GM18873 (cell line): ENCODE results near the gene IWS1.

Experiments
- ATAC-seq: cut with Tn5 transposase; IDR thresholded peaks from one replicate; pipeline ENCODE4 v1.9.1; 2021; ENCODE audit warnings: mild to moderate bottlenecking, moderate library complexity, moderate number of reproducible peaks; ENCODE audit not compliant: unreplicated experiment, low FRiP score

Gene IWS1

DNA sequence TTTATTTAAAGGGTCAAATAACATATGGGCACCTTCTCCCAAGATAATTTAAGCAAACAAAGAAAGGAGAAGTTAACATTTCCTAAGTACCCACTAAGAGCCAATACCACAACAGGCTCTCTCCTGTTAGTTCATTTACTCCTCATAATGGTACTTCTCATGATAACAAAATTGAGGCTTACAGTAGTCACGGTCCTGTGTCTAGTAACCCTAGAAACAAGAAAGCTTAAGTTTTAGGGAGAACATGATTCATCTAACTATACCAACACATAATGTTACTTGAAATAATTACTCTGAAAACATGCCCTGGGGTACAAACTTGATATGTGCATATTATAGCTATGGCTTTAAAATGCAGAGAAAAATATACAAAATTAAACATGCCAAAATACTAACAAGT is 19.8 kb downstream of the IWS1 start:
- no peak for ATAC-seq

DNA sequence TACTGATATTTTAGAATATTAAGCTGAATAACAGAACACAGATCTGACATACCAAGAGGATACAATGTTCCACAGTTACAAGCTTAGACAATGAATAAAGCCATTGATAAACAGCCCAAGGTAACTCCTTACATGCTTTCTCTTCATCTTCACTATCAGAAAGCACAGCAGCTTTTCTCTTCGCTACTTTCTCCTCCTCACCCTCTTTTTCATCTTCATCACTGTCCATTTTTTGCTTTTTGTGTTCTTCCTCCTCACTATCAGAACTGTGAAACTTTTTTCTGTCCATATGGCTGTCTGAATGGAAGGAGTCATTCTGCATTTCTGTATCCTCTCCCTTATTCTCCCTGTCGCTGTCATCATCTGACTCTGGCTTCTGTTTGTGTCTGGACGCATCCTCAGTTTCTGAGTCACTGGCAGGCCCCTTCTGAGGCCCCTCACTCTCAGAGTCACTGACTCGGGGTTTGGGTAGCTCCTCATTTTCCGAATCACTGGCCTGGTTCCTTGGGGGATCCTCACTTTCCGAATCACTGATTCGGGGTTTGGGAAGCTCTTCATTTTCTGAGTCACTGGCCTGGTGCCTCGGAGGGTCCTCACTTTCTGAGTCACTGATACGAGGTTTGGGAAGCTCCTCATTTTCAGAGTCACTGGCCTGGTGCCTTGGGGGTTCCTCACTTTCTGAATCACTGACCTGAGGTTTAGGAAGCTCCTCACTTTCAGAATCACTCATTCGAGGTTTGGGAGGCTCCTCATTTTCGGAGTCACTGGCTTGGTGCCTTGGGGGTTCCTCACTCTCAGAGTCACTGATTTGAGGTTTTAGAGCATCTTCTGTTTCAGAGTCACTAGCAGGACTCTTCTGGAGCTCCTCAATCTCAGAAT is 21.5 kb downstream of the IWS1 start:
- no peak for ATAC-seq

DNA sequence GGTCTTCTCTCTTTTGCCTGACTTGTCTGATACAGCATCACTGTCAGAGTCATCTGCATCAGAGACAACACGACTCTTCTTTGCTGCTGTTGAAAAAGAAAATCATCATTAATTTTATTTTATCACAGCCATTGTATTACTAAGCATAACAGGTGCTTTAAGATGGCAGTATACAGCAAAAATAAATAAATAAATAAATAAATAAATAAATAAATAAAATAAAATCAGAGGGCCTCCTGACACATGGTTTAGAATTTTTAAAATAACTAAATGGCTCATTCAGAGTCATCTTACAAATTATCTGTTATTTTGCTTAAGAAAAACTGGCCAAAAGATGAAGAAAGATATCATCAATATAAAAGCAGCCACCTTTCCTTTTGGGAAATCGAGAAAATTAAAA is 22.8 kb downstream of the IWS1 start:
- no peak for ATAC-seq

DNA sequence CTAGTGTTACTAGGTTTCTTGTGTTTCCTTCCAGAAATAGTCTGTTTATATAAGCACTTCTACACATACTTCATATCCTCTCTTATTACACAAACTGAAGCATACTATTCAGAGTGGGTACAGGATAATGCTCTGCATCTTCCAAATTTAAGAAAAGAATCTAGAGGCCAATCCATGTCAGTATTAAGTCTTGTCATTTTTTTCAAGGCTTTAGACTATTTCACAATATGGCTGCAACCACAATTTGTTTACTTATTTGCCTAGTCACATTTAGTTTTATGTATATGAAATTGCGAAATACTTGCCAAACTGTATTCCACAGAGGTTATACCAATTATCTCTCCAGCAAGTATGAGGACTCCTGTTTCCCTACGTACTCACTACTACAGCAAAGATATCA is 27.9 kb downstream of the IWS1 start:
- ATAC-seq: no peak

DNA sequence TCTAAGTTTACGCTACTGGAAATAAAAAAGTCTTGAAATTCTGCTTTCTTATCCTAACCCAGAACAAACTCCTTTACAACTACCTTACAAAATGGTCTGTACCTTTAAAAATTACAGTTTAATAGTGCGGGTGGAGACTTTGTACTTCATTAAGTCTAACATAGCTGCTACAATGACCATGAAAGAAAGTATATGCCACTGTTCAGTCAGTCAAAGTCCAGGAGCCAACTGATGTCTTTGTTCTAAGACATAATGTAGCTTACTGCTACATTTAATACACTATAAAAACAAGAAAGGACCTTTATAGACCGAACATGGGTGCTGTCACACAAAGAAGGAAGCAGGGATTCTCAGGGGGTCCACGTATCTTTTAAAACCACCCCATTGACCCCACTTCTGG is 36.0 kb downstream of the IWS1 start:
- no peak for ATAC-seq

DNA sequence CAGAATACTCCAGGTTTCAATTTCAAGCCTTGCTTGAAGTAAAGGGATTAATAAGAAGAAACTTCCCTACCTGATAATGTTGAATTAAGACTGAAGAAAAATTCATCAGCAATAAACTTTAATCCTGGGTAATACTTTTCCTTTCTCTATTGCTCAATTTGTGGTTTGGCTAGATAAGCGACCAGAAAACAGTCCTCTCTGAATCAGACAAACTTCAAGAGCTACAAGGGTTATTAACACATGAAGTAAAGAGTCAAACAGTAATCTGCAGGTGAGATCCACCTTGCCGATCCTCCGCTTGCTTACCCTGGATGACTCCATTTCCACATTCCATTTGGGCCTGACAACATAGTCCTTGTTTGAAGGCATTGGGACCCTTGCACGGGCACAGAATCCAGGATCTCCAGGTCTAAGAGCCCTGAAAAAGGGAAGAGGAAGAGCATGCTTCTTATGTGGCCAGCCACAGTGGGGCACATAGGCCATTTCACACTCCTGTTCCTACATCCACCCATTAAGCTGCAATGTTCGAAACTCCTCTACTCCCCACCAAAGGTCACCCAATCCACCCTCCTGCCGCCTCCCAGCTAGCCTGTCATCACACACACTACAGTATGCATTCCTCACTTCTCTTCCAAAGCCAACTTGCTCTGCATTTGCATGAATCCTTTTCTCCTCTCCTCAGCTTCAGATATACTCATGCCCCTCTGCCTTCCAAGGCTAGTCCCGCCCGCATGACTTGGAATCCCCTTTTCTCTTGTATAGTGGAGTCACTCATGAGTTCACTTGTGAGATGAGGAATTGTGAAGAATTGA is 39.8 kb downstream of the IWS1 start:
- no peak for ATAC-seq

DNA sequence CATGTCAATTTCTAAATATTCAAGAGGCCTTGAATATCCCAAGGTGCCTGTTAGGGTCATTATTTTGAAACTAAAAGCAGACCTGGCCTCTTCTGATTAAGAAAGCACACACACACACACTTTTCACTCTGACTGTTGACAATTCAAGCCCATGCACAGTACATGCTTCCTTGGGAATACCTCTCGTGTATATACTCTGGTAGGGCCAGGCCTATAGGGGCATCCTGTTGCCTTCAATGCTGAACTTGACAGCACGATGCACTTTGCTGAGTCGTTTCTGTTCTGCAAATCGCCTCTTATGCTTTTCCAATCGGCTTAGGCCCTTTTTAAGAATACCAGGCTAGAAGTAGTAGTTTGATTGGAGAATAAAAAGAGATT is 40.6 kb downstream of the IWS1 start:
- ATAC-seq: no peak

DNA sequence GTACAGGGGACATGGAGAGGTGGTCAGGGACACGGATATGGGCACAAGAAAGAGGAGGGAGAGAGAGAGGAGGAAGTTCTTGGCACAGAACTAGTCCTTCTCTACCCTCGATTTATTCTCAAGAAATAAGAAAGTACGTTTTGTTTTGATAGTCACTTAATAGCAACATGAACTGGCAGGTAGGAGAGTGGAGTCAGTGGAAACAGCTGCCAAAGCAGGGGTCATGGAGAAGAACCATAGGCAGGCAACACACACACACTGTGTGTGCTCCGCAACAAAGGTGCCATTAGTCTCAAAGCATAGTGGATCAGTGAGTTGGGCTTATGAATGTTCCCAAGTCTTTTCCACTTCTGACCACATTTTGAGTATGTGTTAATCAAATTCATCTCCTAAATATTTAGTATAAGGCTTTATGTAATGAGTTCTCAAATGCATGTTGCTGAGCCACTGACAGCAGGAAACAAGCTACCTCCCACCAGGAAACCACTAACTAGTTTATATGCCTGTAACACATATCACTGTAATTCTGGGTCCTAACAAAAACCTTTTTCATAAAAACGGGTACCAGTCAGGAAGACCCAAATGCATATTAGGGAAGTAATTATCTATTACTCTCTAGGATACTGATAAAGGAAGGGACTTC is 41.1 kb downstream of the IWS1 start:
- no peak for ATAC-seq

DNA sequence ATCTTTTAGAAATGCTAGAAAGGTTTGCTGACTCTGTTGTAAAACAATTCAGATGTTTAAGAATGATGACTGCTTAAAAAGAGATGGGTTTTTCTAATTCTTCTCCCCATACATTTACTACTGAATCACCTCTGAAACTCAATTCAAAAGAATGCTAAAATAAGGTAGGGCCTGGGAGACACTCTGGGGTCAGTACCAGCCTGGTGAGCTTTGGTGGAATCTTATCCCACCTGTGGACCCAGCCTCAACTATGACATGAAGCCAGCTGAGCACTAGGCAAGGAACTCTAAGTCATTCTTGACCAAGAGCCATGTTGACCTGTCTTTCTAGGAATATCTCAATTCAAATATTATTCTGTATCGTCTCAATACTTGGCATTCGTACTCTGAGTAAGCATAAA is 44.3 kb downstream of the IWS1 start:
- no peak for ATAC-seq

DNA sequence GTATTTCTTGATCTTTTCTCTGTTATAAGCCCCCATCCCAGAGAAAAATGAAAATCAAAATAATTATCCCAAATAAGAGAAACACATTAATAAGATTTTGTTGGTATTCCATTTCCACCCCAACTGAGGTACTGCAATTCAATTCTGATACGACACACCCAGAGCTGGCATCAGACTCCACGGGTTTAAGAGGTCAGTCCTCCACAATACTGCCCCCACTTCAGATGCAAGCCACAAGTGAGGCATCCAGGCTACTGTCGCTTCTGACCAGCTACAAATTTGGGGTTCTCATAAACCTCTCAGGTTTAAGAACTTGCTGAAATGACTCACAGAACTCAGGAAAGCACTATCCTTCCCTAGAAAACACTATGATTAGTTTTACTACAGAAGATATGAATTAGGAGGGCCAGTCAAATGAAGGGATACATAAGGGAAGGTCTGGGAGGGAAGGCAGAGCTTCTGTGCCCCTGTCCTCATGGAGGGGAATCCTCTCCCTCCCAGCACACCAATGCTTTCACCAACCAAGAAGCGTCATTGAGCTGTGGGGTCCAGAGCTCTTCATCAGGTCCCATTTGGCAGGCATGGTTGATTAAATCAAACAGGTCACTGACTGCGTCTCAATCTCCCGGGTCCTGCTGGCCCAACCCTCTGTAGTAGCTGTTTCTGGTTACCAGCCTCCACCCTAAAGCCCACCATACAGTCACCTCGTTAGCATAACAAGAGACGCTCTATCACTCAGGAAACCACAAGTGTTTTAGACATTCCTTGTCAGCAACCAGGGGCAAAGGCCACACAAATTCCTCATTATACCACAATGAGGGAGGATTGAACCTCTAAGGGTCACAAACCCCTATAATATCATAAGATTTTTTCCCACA is 46.2 kb downstream of the IWS1 start:
- no peak for ATAC-seq

DNA sequence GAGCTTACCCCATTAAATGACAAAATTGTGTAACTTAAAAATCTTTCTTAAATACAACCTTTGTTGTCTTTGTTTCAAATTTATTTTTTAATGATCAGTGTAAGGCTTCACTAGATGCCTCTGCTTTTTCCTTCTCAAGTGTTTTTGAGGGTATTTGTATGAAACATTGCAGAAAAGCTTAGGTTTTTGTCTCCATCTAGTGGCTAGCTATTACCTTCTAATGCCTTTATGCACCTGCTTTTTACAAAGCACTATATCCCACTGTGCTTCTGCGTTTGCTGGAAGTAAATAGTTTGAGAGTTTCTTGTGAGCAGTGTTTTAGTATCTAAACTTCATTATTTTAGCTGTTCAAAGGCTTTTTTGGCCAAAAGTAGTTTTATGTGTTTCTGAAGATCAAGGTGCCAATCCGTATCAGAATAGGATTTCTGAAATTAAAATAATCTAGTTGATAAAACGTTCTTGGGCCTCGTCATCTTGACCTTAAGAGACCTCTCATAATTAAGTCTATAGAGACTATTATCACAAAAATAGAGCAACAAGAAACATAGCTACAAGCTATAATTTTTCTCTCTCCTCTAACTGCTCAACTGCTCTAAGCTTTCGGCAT is 47.0 kb downstream of the IWS1 start:
- no peak for ATAC-seq

DNA sequence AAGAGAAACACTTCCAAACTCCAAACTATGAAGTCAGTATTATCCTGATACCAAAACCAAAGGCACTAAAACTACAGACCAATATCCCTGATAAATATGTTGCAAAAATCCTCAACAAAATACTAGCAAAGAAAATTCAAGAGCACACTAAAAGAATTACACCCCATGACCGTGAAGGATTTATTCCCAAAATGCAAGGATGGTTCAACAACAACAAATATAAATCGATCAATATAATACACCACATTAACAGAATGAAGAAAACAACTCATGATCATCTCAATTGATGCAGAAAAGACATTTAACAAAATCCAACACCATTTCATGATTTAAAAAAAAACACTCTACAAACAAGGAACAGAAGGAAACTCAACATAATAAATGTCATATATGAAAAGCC is 50.5 kb downstream of the IWS1 start:
- no peak for ATAC-seq

DNA sequence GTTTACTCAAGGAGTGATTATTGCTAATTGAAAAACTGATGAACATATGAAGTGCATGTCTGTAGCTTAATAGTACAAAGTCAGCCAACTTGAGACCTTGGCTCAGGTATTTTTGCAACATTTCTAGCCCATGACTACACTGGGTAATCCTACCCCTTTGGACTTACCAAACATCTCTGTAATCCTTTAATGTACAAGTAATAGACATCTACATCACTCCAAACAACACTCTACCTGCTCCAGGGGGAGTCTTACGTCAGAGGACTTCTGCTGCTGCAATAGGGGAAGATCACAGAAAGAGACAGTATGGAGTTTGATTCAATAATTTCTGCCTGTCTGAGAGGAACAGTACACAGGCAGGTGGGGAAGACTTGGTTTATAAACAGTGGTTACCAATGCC is 54.0 kb downstream of the IWS1 start:
- no peak for ATAC-seq

DNA sequence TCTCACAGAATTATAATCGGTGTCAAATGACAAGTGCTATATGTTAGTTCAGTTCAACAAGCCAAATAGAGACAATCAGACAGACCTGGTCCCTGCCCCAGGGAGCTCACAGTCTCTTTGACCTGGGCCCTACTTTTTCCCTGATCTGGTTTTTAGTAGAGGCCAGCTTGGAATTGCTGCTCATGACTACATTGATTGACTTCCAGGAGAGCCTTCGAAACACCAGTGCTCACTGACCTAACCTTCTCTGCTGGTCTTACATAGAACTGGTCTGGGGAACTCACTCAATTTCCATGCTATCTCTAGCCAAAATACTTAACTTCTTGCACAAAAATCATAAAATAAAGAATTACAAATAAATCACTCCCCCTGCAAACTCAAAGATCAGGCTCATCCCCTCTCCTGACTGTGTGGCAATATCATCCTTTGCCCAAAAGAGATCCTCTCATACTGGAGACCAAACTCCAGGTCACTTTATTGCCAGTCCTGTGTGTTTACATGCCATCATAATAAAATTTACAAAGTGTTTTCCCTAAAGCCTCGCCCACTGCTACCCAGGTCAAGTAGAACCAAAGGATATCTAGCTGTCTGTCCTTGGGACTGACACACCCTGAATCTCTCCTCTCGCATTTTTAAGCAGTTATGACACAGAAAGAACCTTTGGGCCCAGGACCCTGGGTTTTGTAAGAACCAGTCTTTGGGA is 54.9 kb downstream of the IWS1 start:
- ATAC-seq: no peak

DNA sequence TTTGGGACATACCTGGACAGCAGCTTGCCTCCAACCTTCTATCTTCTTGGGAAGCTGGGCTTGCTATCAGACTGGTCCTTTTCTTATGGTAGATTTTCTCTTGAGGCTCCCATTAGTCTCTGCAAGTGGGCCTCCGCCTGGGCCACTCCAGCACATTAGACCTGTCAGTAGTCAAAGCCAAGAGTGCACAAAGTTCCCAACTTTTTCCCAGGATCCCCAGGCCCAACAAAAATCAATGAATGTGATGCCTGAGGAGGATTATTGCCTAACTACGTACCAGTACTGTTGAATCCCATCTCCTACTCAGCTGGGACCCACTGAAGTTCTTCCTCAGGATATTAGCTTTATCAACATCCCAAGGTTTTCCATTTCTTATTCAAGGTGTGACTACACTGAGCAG is 56.3 kb downstream of the IWS1 start:
- no peak for ATAC-seq

DNA sequence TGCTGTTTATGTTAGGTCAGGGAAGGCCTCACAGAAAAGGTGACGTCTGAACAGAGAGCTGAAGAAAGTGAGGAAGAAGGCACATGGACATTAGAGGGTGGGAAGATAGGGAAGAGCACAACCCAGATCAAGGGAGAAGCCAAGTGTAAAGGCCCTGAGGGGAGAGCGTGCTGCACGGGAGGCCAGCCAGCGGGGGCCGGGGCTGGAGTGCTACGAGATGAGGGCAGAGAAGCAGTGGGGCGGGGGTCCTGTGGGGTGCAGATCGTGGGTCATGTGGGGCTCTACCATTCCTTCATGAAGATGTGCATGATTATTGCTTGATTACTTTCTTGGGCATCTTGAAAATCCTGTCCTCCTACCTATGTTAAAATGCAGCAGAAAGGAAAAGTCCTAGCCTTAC is 57.2 kb downstream of the IWS1 start:
- ATAC-seq: no peak

DNA sequence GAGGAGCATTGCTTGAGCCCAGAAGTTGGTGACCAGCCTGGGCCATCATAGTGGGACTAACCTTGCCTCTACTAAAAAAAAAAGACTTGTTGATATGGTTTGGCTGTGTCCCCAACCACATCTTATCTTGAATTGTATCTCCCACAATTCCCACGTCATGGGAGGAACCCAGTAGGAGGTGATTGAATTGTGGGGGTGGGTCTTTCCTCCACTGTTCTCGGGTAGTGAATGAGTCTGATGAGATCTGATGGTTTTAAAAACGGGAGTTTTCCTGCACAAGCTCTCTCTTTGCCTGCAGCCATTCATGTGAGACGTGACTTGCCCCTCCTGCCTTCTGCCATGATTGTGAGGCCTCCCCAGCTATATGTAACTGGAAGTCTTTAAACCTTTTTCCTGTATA is 61.0 kb downstream of the IWS1 start:
- no peak for ATAC-seq

DNA sequence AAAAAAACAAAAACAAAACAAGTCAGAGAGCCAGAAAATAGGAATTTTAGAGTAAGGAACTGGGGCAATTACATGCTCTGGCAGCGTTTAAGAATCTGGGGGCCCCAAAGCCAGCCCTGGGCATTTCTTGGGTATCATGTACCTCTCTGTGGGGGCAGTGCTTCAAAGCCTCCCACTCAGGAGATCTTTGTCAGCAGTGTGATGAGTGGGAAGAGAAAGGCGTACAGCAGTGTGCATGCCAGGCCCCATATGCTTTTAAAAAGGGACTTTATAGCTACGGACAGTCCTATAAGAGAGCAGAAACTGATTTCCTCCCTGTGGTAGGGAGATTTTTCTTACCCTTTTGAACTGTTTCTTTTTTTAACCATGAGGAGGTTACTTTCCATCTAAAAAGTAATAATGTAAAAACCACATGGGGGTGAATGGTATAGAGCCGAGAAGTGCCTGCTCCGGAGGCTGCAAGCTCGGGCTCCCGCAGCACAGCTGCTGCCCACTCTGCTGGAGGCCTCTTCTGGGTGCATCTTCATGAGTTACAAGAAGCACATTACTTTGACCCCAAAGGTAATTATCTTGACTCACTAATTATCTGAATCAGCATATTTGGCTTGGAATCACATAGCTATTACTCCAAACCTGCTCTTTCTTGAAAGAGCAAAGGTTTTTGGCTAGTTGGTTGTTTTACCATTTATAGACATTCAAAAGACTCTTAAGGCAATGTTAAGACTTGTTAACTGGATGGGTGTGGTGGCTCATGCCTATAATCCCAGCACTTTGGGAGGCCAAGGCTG is 61.6 kb downstream of the IWS1 start:
- ATAC-seq: no peak
